ENCODE results near the gene CCDC9. TPM values are rescaled to one million over a fixed set of nuclear protein-coding genes. Genes with fewer than 3 reads are reported as not detected.
"Not testable (repeated sequence)": the region's sequence is repeated elsewhere in the genome, so short reads cannot be mapped to it uniquely, and the experiment has no call there.

Gene CCDC9
- total RNA-seq, 1 donor from 2014 or later: 3.4 TPM

GRCh38 chr19:47283405-47284059 is 27.2 kb downstream of the CCDC9 start:
- no peaks in the 10 kb centered on the region for H3K36me3 ChIP-seq
- peak overlapping the region; percentile 24 for H3K27ac Mint-ChIP-seq

DNA sequence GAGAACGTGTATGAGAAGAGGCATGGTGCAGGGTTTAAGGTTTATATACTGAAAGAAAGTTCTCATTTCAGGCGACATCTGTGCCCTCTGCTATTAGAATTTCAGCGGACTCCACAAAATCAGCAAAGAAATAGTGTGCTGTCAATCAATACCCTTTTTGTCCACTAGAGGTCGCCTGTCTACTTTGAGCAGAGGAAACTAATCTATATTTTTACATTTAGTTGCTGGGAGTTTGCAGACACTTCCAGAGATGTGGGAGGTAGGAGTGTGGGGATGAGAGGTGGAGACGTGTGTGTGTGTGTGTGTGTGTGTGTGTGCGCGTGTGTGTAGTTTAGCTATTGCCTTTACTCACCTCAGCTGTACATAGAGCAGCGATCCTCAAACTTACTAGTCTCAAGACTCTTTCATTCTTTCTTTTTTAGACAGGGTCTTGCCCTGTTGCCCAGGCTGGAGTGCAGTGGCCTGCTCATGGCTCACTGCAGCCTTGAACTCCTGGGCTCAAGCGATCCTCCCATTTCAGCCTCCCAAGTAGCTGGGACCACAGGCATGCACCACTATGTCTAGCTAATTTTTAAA is 28.1 kb downstream of the CCDC9 start:
- H3K36me3 ChIP-seq: no peaks in the 10 kb centered on the region
- no peak overlapping the region for H3K4me3 Mint-ChIP-seq
- H3K4me2 ChIP-seq: no peak overlapping the region
- H3K27me3 Mint-ChIP-seq (ENCODE audit: insufficient read depth, low read depth): peaks cover 2% of the 10 kb centered on the region
- H3K9ac ChIP-seq: no peak overlapping the region
- peaks cover 2% of the 10 kb centered on the region for H3K36me3 Mint-ChIP-seq
- no peaks in the 10 kb centered on the region for H3K9me3 ChIP-seq (ENCODE audit: low read depth)
- H3K27me3 ChIP-seq: no peaks in the 10 kb centered on the region
- H3K79me2 ChIP-seq (ENCODE audit: low read depth): no peaks in the 10 kb centered on the region
- H4K20me1 ChIP-seq (ENCODE audit: low read depth): no peaks in the 10 kb centered on the region
- peak; percentile 61 for DNase-seq (ENCODE audit: low spot score)
- TF ChIP-seq EZH2phosphoT487 (IDR thresholded peaks at IDR 0.05) (no peak), CTCF (IDR thresholded peaks at IDR 0.05) (peak; percentile 90), EZH2 (IDR thresholded peaks at IDR 0.05) (no peak)
- H3K4me1 Mint-ChIP-seq: peaks cover 18% of the 10 kb centered on the region
- H3K4me3 ChIP-seq: no peak overlapping the region
- no peaks in the 10 kb centered on the region for H3K4me1 ChIP-seq
- H2AFZ ChIP-seq (replicated peaks): no peak overlapping the region
- no peak overlapping the region for H3K27ac ChIP-seq
- H3F3A ChIP-seq (ENCODE audit: low read depth): peaks cover 5% of the 10 kb centered on the region
- peaks cover 3% of the 10 kb centered on the region for H3K9me3 Mint-ChIP-seq
- no peak overlapping the region for H3K27ac Mint-ChIP-seq

More at GRCh38 chr19:47283405-47284059, 27.2 kb downstream of the CCDC9 start:
- H3K9ac ChIP-seq: no peak overlapping the region
- H3K9me3 ChIP-seq (ENCODE audit: low read depth): no peaks in the 10 kb centered on the region
- no peak overlapping the region for H2AFZ ChIP-seq (replicated peaks)
- TF ChIP-seq EZH2phosphoT487 (IDR thresholded peaks at IDR 0.05): no peak
- TF ChIP-seq EZH2 (IDR thresholded peaks at IDR 0.05): no peak
- no peak overlapping the region for H3K4me3 Mint-ChIP-seq
- H3K9me3 Mint-ChIP-seq: peaks cover under 1% of the 10 kb centered on the region
- H3F3A ChIP-seq (ENCODE audit: low read depth): no peaks in the 10 kb centered on the region
- H3K79me2 ChIP-seq (ENCODE audit: low read depth): no peaks in the 10 kb centered on the region
- peaks cover 2% of the 10 kb centered on the region for H3K27me3 Mint-ChIP-seq (ENCODE audit: insufficient read depth, low read depth)
- H3K4me1 ChIP-seq: no peaks in the 10 kb centered on the region
- H3K36me3 Mint-ChIP-seq: peaks cover 2% of the 10 kb centered on the region
- H3K4me3 ChIP-seq: no peak overlapping the region
- no peak overlapping the region for H3K4me2 ChIP-seq
- no peak overlapping the region for H3K27ac ChIP-seq
- H4K20me1 ChIP-seq (ENCODE audit: low read depth): no peaks in the 10 kb centered on the region
- DNase-seq (ENCODE audit: low spot score): no peak
- H3K27me3 ChIP-seq: no peaks in the 10 kb centered on the region
- H3K4me1 Mint-ChIP-seq: peaks cover 9% of the 10 kb centered on the region

DNA sequence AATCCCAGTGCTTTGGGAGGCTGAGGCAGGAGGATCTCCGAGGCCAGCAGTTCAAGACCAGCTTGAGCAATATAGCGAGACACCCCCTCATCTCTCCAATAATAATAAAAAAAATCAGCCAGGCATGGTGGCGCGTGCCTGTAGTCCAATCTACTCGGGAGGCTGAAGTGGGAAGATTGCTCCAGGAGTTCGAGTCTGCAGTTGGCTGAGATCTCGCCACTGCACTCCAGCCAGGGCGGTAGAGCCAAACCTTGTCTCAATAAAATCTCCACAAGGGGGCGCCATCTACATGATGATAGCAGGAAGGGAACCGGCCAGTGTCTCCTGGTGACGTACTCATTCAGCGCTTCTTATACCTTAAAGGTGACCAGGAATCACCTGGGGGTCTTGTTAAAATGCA is 39.7 kb downstream of the CCDC9 start:
- Mint-ChIP-seq H3K4me3 (no peak overlapping the region), H3K27me3 (ENCODE audit: insufficient read depth, low read depth) (peaks cover 2% of the 10 kb centered on the region), H3K36me3 (peaks cover 1% of the 10 kb centered on the region), H3K9me3 (no peaks in the 10 kb centered on the region), H3K27ac (no peak overlapping the region), H3K4me1 (peaks cover under 1% of the 10 kb centered on the region)
- no peaks in the 10 kb centered on the region for H3K4me1 ChIP-seq
- H3K4me2 ChIP-seq: no peak overlapping the region
- no peak overlapping the region for H3K27ac ChIP-seq
- no peak overlapping the region for H2AFZ ChIP-seq (replicated peaks)
- no peaks in the 10 kb centered on the region for H3F3A ChIP-seq (ENCODE audit: low read depth)
- H3K27me3 ChIP-seq: no peaks in the 10 kb centered on the region
- no peaks in the 10 kb centered on the region for H4K20me1 ChIP-seq (ENCODE audit: low read depth)
- peak; percentile 95 for DNase-seq (ENCODE audit: low spot score)
- H3K36me3 ChIP-seq: no peaks in the 10 kb centered on the region
- no peaks in the 10 kb centered on the region for H3K9me3 ChIP-seq (ENCODE audit: low read depth)
- no peak overlapping the region for H3K4me3 ChIP-seq
- H3K9ac ChIP-seq: no peak overlapping the region
- peak; percentile 84 for TF ChIP-seq CTCF (IDR thresholded peaks at IDR 0.05)
- no peak for TF ChIP-seq EZH2 (IDR thresholded peaks at IDR 0.05)
- H3K79me2 ChIP-seq (ENCODE audit: low read depth): no peaks in the 10 kb centered on the region

DNA sequence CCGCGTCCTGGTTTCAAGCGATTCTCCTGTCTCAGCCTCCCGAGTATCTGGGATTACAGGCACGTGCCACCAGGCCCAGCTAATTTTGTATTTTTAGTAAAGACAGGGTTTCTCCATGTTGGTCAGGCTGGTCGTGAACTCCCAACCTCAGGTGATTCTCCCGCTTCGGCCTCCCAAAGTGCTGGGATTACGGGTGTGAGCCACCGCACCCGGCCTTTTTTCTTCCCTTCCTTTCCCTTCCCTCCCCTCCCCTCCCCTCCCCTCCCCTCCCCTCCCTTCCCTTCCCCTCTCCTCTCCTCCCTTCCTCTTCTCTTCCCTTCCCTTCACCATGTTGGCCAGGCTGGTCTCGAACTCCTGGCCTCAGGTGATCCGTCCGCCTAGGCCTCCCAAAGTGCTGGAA is 44.5 kb downstream of the CCDC9 start:
- not testable (repeated sequence) for H3K9me3 Mint-ChIP-seq; H3K4me3 Mint-ChIP-seq; H3F3A ChIP-seq (ENCODE audit: low read depth); DNase-seq (ENCODE audit: low spot score); H4K20me1 ChIP-seq (ENCODE audit: low read depth); H3K4me3 ChIP-seq; H3K9ac ChIP-seq; H3K27me3 ChIP-seq; H3K27me3 Mint-ChIP-seq (ENCODE audit: insufficient read depth, low read depth); H3K9me3 ChIP-seq (ENCODE audit: low read depth); H3K36me3 ChIP-seq; H3K4me1 Mint-ChIP-seq; H3K27ac ChIP-seq; H3K4me1 ChIP-seq; H3K27ac Mint-ChIP-seq; H3K36me3 Mint-ChIP-seq; H3K4me2 ChIP-seq; H2AFZ ChIP-seq (replicated peaks); H3K79me2 ChIP-seq (ENCODE audit: low read depth)

Data from neural progenitor cell (in vitro differentiated cells).